Parathyroid adenoma (tissue), 2 donors: ENCODE measurements around the gene GALR3.
A peak's percentile ranks its signal among the peaks of the same experiment; 100 is the strongest.

Experiments
- H2AFZ ChIP-seq: fragments of 300-600 bp; sonication (generic); one replicate; pipeline ENCODE4 v1.7.0; 2017; ENCODE audit warnings: antibody characterized with exemption, mild to moderate bottlenecking
- H3K27ac ChIP-seq: fragments of 300-600 bp; sonication (generic); one replicate; pipeline ENCODE4 v1.7.0; 2017
- H3K27me3 ChIP-seq: fragments of 300-600 bp; sonication (generic); one replicate; pipeline ENCODE4 v1.7.0; 2017; ENCODE audit warnings: low read length; ENCODE audit not compliant: control insufficient read depth, insufficient read depth
- H3K36me3 ChIP-seq: fragments of 300-600 bp; sonication (generic); one replicate; pipeline ENCODE4 v1.7.0; 2017; ENCODE audit warnings: low read length; ENCODE audit not compliant: control insufficient read depth, insufficient read depth
- H3K4me1 ChIP-seq: fragments of 300-600 bp; sonication (generic); one replicate; pipeline ENCODE4 v1.7.0; 2017; ENCODE audit warnings: control low read depth
- H3K4me2 ChIP-seq: fragments of 300-600 bp; sonication (generic); one replicate; pipeline ENCODE4 v1.7.0; 2017; ENCODE audit warnings: low read length
- H3K4me3 ChIP-seq: fragments of 300-600 bp; sonication (generic); one replicate; pipeline ENCODE4 v1.7.0; 2017; ENCODE audit warnings: low read depth, low read length
- H3K79me2 ChIP-seq: fragments of 300-600 bp; sonication (generic); one replicate; pipeline ENCODE4 v1.7.0; 2017; ENCODE audit warnings: control low read depth
- H3K9ac ChIP-seq: fragments of 300-600 bp; sonication (generic); one replicate; pipeline ENCODE4 v1.7.0; 2017; ENCODE audit warnings: mild to moderate bottlenecking
- H3K9me3 ChIP-seq: fragments of 300-600 bp; sonication (generic); one replicate; pipeline ENCODE4 v1.7.0; 2017; ENCODE audit warnings: low read length; ENCODE audit not compliant: control insufficient read depth
- TF ChIP-seq, protein P1 (sequence below): fragments of 300-600 bp; sonication (generic); IDR thresholded peaks from one replicate; pipeline ENCODE4 v1.7.0; 2017; ENCODE audit warnings: antibody characterized with exemption, mild to moderate bottlenecking
- donor health status: primary hyperparathyroidism.

GALR3 gene

DNA sequence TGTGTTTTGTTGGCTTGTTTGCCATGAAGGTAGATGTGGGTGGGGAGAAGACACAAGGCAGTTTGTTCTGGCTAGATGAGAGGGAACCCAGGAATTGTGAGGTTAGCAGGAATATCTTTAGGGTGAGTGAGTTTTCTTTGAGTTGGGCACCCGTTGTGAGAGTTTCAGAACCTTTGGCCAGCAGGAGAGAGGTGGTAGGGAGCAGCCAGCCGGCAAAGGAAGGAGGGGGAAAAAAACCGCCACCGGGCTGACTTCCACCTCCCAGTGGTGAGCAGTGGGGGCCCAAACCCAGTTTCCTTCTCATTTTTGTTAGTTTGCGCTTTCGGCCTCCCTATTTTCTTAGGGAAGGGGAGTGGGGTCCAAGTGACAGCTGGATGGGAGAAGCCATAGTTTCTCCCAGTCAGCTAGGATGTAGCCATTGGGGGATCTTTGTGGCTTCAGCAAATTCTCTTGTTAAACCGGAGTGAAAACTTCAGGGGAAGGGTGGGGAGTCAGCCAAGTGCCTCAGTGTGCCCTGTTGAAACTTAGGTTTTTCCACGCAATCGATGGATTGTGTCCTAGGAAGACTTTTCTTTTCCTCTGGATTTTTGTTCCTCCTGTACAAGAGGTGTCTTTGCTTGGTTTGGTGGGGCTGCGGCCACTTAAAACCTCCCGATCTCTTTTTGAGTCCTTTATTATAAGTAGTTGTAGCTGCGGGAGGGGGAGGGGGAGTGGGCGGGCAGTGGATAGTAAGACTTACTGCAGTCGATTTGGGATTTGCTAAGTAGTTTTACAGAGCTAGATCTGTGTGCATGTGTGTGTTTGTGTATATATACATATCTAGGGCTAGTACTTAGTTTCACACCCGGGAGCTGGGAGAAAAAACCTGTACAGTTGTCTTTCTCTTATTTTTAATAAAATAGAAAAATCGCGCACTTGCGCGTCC is 16.5 kb upstream of the GALR3 start:
- Histone ChIP-seq H3K9ac (no peak overlapping the region), H3K27me3 (no peaks in the 10 kb centered on the region), H3K4me1 (peaks cover 5% of the 10 kb centered on the region), H3K36me3 (no peaks in the 10 kb centered on the region), H3K9me3 (no peaks in the 10 kb centered on the region), H3K4me3 (peak overlapping the region; percentile 83), H2AFZ (no peak overlapping the region), H3K27ac (no peak overlapping the region), H3K79me2 (no peaks in the 10 kb centered on the region), H3K4me2 (peak overlapping the region; percentile 99)
- TF ChIP-seq, protein P1, sequence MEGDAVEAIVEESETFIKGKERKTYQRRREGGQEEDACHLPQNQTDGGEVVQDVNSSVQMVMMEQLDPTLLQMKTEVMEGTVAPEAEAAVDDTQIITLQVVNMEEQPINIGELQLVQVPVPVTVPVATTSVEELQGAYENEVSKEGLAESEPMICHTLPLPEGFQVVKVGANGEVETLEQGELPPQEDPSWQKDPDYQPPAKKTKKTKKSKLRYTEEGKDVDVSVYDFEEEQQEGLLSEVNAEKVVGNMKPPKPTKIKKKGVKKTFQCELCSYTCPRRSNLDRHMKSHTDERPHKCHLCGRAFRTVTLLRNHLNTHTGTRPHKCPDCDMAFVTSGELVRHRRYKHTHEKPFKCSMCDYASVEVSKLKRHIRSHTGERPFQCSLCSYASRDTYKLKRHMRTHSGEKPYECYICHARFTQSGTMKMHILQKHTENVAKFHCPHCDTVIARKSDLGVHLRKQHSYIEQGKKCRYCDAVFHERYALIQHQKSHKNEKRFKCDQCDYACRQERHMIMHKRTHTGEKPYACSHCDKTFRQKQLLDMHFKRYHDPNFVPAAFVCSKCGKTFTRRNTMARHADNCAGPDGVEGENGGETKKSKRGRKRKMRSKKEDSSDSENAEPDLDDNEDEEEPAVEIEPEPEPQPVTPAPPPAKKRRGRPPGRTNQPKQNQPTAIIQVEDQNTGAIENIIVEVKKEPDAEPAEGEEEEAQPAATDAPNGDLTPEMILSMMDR, result no peak

DNA sequence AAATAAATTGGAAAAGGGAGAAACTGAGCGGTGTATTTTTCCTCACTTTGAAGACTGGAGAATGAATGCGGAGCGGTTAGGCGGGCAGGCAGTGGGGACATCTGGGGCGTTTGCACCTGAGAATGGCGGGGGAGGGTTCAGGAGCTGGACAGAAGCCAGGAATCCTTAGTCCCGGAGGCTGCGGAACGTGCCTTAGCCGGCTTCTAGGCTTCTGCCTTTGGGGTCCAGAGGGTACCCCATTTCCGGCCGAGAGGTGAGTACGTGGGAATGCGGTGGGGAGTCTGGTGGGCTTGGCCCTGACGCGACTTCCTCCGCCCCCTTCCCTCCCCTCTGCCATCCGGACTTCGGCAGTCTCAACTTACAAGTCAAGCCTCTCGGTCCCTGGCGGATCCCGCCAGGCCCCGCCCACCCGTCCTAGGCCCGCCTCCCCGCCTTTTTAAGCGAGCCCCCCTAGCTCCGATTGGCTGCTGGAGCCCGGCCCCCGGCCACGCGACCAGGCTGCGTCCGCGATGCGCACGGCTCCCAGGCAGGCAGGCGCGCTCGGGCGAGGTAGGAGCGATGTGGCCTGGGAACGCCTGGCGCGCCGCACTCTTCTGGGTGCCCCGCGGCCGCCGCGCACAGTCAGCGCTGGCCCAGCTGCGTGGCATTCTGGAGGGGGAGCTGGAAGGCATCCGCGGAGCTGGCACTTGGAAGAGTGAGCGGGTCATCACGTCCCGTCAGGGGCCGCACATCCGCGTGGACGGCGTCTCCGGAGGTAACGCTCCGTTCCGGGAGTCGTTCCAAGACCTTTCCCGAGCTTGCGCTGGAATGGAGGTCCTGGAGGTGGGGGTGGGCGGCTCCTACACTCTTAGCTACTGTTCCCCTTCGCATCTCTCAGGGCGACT is 15.5 kb upstream of the GALR3 start, which contains the start of gene GCAT:
GCAT (plus strand) TSS at position 525 of the 884 bp plus-strand sequence; CDS start at position 559, 34 bp downstream.
- Histone ChIP-seq H3K27me3 (no peaks in the 10 kb centered on the region), H3K4me1 (peaks cover 5% of the 10 kb centered on the region), H3K79me2 (no peaks in the 10 kb centered on the region), H3K4me3 (peak within 1 kb of the TSS; percentile 83), H3K36me3 (no peaks in the 10 kb centered on the region), H3K9me3 (no peaks in the 10 kb centered on the region), H3K4me2 (peak within 1 kb of the TSS; percentile 99), H2AFZ (peak within 1 kb of the TSS; percentile 85), H3K9ac (no peak within 1 kb of the TSS), H3K27ac (no peak within 1 kb of the TSS)
- TF ChIP-seq, protein P1, result no peak

DNA sequence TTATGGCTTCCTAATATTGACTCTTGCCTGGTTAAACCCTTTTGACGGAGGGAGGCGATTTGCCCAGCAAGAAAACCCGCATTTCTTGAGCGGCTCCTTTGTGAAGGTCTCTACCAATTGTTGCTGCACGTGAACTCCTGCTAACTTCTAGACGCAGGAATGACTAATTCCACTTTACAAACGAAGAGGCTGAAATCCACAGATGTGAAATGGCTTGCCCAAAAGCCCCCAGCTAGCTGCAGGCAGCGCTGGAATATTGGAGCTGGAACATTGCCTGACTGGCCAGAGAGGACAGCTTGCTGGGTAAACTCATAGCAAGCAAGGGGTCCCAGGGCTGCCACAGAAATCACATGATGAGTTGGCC is 14.9 kb upstream of the GALR3 start:
- H3K27ac ChIP-seq, result no peak overlapping the region
- peak overlapping the region; percentile 99 for H3K4me2 ChIP-seq
- peaks cover 5% of the 10 kb centered on the region for H3K4me1 ChIP-seq
- no peaks in the 10 kb centered on the region for H3K79me2 ChIP-seq
- no peaks in the 10 kb centered on the region for H3K36me3 ChIP-seq
- H3K9ac ChIP-seq, result no peak overlapping the region
- peak overlapping the region; percentile 85 for H2AFZ ChIP-seq
- H3K9me3 ChIP-seq, result no peaks in the 10 kb centered on the region
- no peaks in the 10 kb centered on the region for H3K27me3 ChIP-seq
- peak overlapping the region; percentile 83 for H3K4me3 ChIP-seq
- TF ChIP-seq, protein P1, result no peak

DNA sequence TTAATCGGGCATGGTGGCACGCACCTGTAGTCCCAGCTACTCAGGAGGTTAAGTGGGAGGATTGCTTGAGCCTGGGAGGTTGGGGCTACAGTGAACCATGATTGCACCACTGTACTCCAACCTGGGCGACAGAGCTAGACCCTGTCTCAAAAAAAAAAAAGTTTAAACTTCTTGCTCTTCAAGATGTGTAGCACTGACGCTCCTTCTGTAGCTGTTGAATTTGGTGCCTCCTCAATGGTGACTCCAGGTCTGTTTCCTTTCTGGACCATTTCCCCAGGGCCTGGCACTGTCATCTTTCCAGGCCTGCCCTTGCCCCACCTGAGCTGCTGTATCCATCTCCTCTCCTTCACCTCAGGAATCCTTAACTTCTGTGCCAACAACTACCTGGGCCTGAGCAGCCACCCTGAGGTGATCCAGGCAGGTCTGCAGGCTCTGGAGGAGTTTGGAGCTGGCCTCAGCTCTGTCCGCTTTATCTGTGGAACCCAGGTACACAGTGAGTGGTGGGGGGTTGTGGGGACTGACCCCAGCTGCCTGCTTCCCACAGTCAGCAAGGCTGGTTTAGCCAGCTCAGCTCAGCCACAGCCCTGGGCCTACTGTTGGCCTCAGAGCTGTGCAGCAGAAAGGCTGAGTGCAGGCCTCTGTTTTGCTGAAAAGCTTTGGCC is 13.4 kb upstream of the GALR3 start:
- no peak overlapping the region for H2AFZ ChIP-seq
- H3K36me3 ChIP-seq, result no peaks in the 10 kb centered on the region
- no peaks in the 10 kb centered on the region for H3K27me3 ChIP-seq
- TF ChIP-seq, protein P1, result no peak
- no peak overlapping the region for H3K27ac ChIP-seq
- no peaks in the 10 kb centered on the region for H3K9me3 ChIP-seq
- no peak overlapping the region for H3K4me2 ChIP-seq
- H3K9ac ChIP-seq, result no peak overlapping the region
- no peaks in the 10 kb centered on the region for H3K79me2 ChIP-seq
- H3K4me3 ChIP-seq, result no peak overlapping the region
- H3K4me1 ChIP-seq, result peaks cover 5% of the 10 kb centered on the region
